ENCODE results near the gene FEZ2. TPM values are rescaled to one million over a fixed set of nuclear protein-coding genes. Genes with fewer than 3 reads are reported as not detected.

FEZ2 gene
- total RNA-seq: 42.1 and 49.2 TPM in 2 replicates

GRCh38 chr2:36597532-36598377 is at the start of gene FEZ2:
FEZ2 (minus strand) TSS chr2:36598168; CDS start chr2:36598142, 26 bp downstream.

Other genes starting within 250 kb of the FEZ2 start
- 62.3 and 68.2 TPM in 2 replicates for gene CRIM1, start 242.4 kb downstream of the FEZ2 start, total RNA-seq
- 10.0 and 11.9 TPM in 2 replicates for gene VIT, start 98.5 kb upstream of the FEZ2 start, total RNA-seq

All from cardiac ventricle fibroblast (primary cell).